K562 (cell line): ENCODE results near the gene ZCCHC14. TPM values are rescaled to one million over a fixed set of nuclear protein-coding genes. Genes with fewer than 3 reads are reported as not detected.

Experiments used
- ATAC-seq: fragments of 200-7000 bp; cut with Tn5 transposase; 3 replicates; pipeline ENCODE4 v1.9.1; 2020; ENCODE audit warnings: moderate library complexity
- BruUV-seq: library from RNA; stranded (reverse); fragments of 400-500 nt; replicated peaks from 2 replicates; lab custom pipeline; 2021; lab: Mats Ljungman, UMichigan
- CTCF ChIA-PET: fragments of 300-600 bp; formaldehyde crosslinking; extraction: SDS; loops from one replicate; lab custom pipeline; 2021; ENCODE audit warnings: low intra/inter-chr PET ratio; lab: Yijun Ruan, JAX
- POLR2A ChIA-PET: fragments of 300-600, 350-650 bp; sonication (Branson Sonifier 250); formaldehyde crosslinking; extraction: SDS; loops from one replicate; lab custom pipeline; 2021; ENCODE audit warnings: antibody characterized with exemption, inconsistent platforms; lab: Yijun Ruan, JAX
- DNase-seq, 4 experiments: peaks; one replicate each; pipeline versions ENCODE4 v3.0.0 to v3.0.0-alpha.2; 2011 to 2018; ENCODE audit warnings: low spot score in 3 of 4, mixed read lengths in 3 of 4; ENCODE audit errors: extremely low read depth in 1 of 4
- FAIRE-seq: peaks from 2 replicates; lab custom pipeline; 2011; peaks lifted over from hg19 to GRCh38; lab: Jason Lieb, UNC
- H2AFZ ChIP-seq: 2 replicates; pipeline ENCODE4 v1.6.0; 2011; ENCODE audit warnings: low read depth, low read length, control low read depth, inconsistent platforms
- H3K27ac ChIP-seq: fragments of 200-600 bp; 3 replicates; pipeline ENCODE4 v1.8.0; 2011; ENCODE audit warnings: low read depth, mild to moderate bottlenecking, control low read depth, inconsistent platforms, low read length, moderate library complexity, mixed read lengths; ENCODE audit errors: extremely low read depth
- H3K27me3 ChIP-seq, 2 experiments: fragments of 300-600 bp in 1 of 2; 2 replicates in 1 of 2; 3 replicates in 1 of 2; pipeline versions ENCODE4 v1.6.0 to v1.8.0; 2011; ENCODE audit warnings: inconsistent platforms in 2 of 2, low read length in 2 of 2, mild to moderate bottlenecking in 1 of 2, mixed read lengths in 1 of 2, moderate library complexity in 1 of 2; ENCODE audit not compliant: control insufficient read depth in 2 of 2, insufficient read depth in 2 of 2
- H3K36me3 ChIP-seq: fragments of 300-600 bp; 3 replicates; pipeline ENCODE4 v1.8.0; 2011; ENCODE audit warnings: mild to moderate bottlenecking, low read length, inconsistent platforms; ENCODE audit not compliant: control insufficient read depth, insufficient read depth
- H3K4me1 ChIP-seq, 2 experiments: fragments of 200-600 bp in 1 of 2; replicated peaks in 1 of 2; 2 replicates in 1 of 2; 3 replicates in 1 of 2; pipeline versions ENCODE4 v1.5.1 to v1.8.0; 2011; ENCODE audit warnings: inconsistent platforms in 2 of 2, low read length in 2 of 2, mild to moderate bottlenecking in 1 of 2, mixed read lengths in 1 of 2, moderate library complexity in 1 of 2; ENCODE audit not compliant: control insufficient read depth in 2 of 2, insufficient read depth in 2 of 2
- H3K4me2 ChIP-seq: 2 replicates; pipeline ENCODE4 v1.6.1; 2011; ENCODE audit warnings: low read length, control low read depth, inconsistent platforms, mixed read lengths; ENCODE audit not compliant: insufficient read depth
- H3K4me3 ChIP-seq: fragments of 200-600 bp; sonication (generic), shearing (Covaris generic); 2 replicates; pipeline ENCODE4 v1.5.1; 2016; ENCODE audit warnings: control low read depth, inconsistent platforms
- H3K79me2 ChIP-seq: fragments of 200-600 bp; 3 replicates; pipeline ENCODE4 v1.8.0; 2011; ENCODE audit warnings: low read length, inconsistent platforms; ENCODE audit not compliant: control insufficient read depth, insufficient read depth
- H3K9ac ChIP-seq, 2 experiments: 2 replicates each; pipeline versions ENCODE4 v1.6.0 to v1.6.1; 2011; ENCODE audit warnings: low read depth in 2 of 2, low read length in 2 of 2, control low read depth in 1 of 2, inconsistent platforms in 1 of 2, mild to moderate bottlenecking in 1 of 2, mixed read lengths in 1 of 2; ENCODE audit not compliant: insufficient read depth in 1 of 2
- H3K9me1 ChIP-seq: one replicate; pipeline ENCODE4 v1.6.0; 2011; ENCODE audit warnings: inconsistent platforms, mild to moderate bottlenecking, low read length, moderate library complexity; ENCODE audit not compliant: control insufficient read depth, insufficient read depth
- H3K9me3 ChIP-seq: replicated peaks from 2 replicates; pipeline ENCODE4 v1.5.1; 2011; ENCODE audit warnings: low read depth, low read length, inconsistent platforms; ENCODE audit not compliant: control insufficient read depth, insufficient read depth
- H4K20me1 ChIP-seq: replicated peaks from 2 replicates; pipeline ENCODE4 v1.6.1; 2011; ENCODE audit warnings: low read length, inconsistent platforms, mixed read lengths; ENCODE audit not compliant: control insufficient read depth, insufficient read depth
- ARNT ChIP-seq, 2 experiments: fragments of 450-650 bp; IDR thresholded peaks; 2 replicates each; pipeline ENCODE4 v1.6.1; 2016; ENCODE audit warnings: mild to moderate bottlenecking in 1 of 2
- BMI1 ChIP-seq: fragments of 150-350 bp; IDR thresholded peaks from 2 replicates; pipeline ENCODE4 v1.6.1; 2014; ENCODE audit warnings: low read length
- CAMTA2 ChIP-seq: fragments of 250-450 bp; sonication (Bioruptor Pico); conservative IDR thresholded peaks from 2 replicates; pipeline ENCODE4 v1.5.1; 2022
- FOXJ3 ChIP-seq: sonication (generic); formaldehyde crosslinking; IDR thresholded peaks from 2 replicates; pipeline ENCODE4 v1.4.0; 2020; ENCODE audit warnings: mild to moderate bottlenecking, missing genetic modification reagents
- JUN ChIP-seq, 2 experiments: sonication (generic) in 1 of 2; formaldehyde crosslinking in 1 of 2; IDR thresholded peaks; 2 replicates each; pipeline versions ENCODE4 v1.6.1 to v1.8.0; 2012 to 2022; ENCODE audit warnings: borderline replicate concordance in 2 of 2, mild to moderate bottlenecking in 2 of 2, improper control_type of control experiment in 1 of 2, low read depth in 1 of 2, low read length in 1 of 2, missing genetic modification reagents in 1 of 2
- MCM3 ChIP-seq: fragments of 450-650 bp; IDR thresholded peaks from 2 replicates; pipeline ENCODE4 v1.6.1; 2016
- PRDM10 ChIP-seq: fragments of 450-650 bp; IDR thresholded peaks from 2 replicates; pipeline ENCODE4 v1.6.1; 2018; ENCODE audit not compliant: partially characterized antibody
- PYGO2 ChIP-seq: fragments of 450-650 bp; IDR thresholded peaks from 2 replicates; pipeline ENCODE4 v1.6.1; 2016; ENCODE audit warnings: mild to moderate bottlenecking, missing genetic modification characterization, moderate library complexity, missing compliant biosample characterization
- RAD51 ChIP-seq: fragments of 450-650 bp; IDR thresholded peaks from 2 replicates; pipeline ENCODE4 v1.7.1; 2016; ENCODE audit warnings: low read depth, mild to moderate bottlenecking, borderline replicate concordance
- RB1 ChIP-seq: fragments of 450-650 bp; IDR thresholded peaks from 2 replicates; pipeline ENCODE4 v1.6.1; 2017; ENCODE audit warnings: low read depth, mild to moderate bottlenecking
- SNIP1 ChIP-seq: fragments of 450-650 bp; IDR thresholded peaks from 2 replicates; pipeline ENCODE4 v1.7.1; 2017; ENCODE audit warnings: low read depth, mild to moderate bottlenecking
- SNRNP70 ChIP-seq: fragments of 200-400 bp; formaldehyde crosslinking; optimal IDR thresholded peaks from 2 replicates; pipeline ENCODE3; 2017; ENCODE audit warnings: low read depth, low read length
- ZC3H8 ChIP-seq: fragments of 450-650 bp; IDR thresholded peaks from 2 replicates; pipeline ENCODE4 v1.6.1; 2017
- ZNF561 ChIP-seq: fragments of 450-650 bp; formaldehyde crosslinking; conservative IDR thresholded peaks from 2 replicates; pipeline ENCODE4 v1.4.0; 2020; ENCODE audit warnings: mild to moderate bottlenecking, moderate library complexity
- ZNF592 ChIP-seq: fragments of 450-650 bp; IDR thresholded peaks from 2 replicates; pipeline ENCODE4 v1.6.1; 2017; ENCODE audit warnings: antibody characterized with exemption, mild to moderate bottlenecking
- ZZZ3 ChIP-seq: fragments of 450-650 bp; IDR thresholded peaks from 2 replicates; pipeline ENCODE4 v1.6.1; 2016; ENCODE audit warnings: antibody characterized with exemption, mild to moderate bottlenecking, moderate library complexity
- WGBS: fragments of 100-300 bp; shearing (Covaris generic); methylation state at CpG from one replicate; pipeline ENCODE4 v1.1.6; 2016; ENCODE audit warnings: low coverage, mixed read lengths; ENCODE audit not compliant: insufficient coverage; ENCODE audit errors: missing lambda C conversion rate; 5-methylcytosine and 5-hydroxymethylcytosine counted together
- in situ Hi-C: fragments of 300-500 bp; cut with MboI; formaldehyde crosslinking; loops from 4 replicates; pipeline ENCODE4 v1.15.0; 2018; ENCODE audit warnings: inconsistent platforms, mixed read lengths
- intact Hi-C: fragments of 100-400 bp; cut with micrococcal nuclease; formaldehyde crosslinking; loops from 2 replicates; pipeline ENCODE4 v1.14.2; 2022
- polyA plus RNA-seq, 8 experiments: library from polyadenylated mRNA; depleted of rRNA in 4 of 8; stranded (reverse) in 5 of 8; unstranded in 3 of 8; fragments of >200 nt; fragmentation: Nextera tagmentation in 2 of 8; fragmentation: Illumina TruSeq in 1 of 8; extraction: Ambion mirVana in 2 of 8; extraction: Trizol in 1 of 8; gene quantifications; 2 replicates each; pipeline versions ENCODE4 v1.2.1 to v1.2.3, GENCODE V29; 2011 to 2014; ENCODE audit warnings: inconsistent platforms in 1 of 8, missing spikeins in 1 of 8
- total RNA-seq, 7 experiments: library from RNA; depleted of rRNA in 6 of 7; stranded (reverse); fragments of >200 nt in 6 of 7; fragmentation: Illumina TruSeq in 2 of 7; extraction: Trizol in 2 of 7; gene quantifications; 2 replicates each; pipeline versions ENCODE4 v1.2.1 to v1.2.3, GENCODE V29; 2011 to 2021; ENCODE audit warnings: low replicate concordance in 1 of 7

Gene ZCCHC14
- total and polyA plus RNA-seq, 9 of the 15 experiments (the other 6 are each of a cell fraction or from before 2014, with no cell fraction given): 1.5 to 12.4 (median 2.9) TPM

GRCh38 chr16:87507351-87508069 is 14.7 kb upstream of the ZCCHC14 start:
- Histone ChIP-seq H3K4me1 (no peaks in the 10 kb centered on the region), H3K36me3 (no peaks in the 10 kb centered on the region), H3K27ac (no peak overlapping the region), H4K20me1 (peaks cover 2% of the 10 kb centered on the region; the same call in 1 of the 2 replicates), H3K27me3 (peaks cover 21 to 32% of the 10 kb centered on the region in 2 experiments), H3K9ac (no peak overlapping the region), H3K4me2 (no peak overlapping the region), H2AFZ (no peak overlapping the region), H3K9me3 (no peaks in the 10 kb centered on the region), H3K4me3 (no peak overlapping the region), H3K79me2 (no peaks in the 10 kb centered on the region), H3K9me1 (no peaks in the 10 kb centered on the region)
- in situ Hi-C loops (no loop called here), intact Hi-C loops (no loop called here)
- TF ChIP-seq RB1 (no peak), ZZZ3 (no peak), JUN (IDR thresholded peaks at IDR 0.05; ENCODE audit: borderline replicate concordance, low read depth, low read length) (no peak), JUN (CRISPR knock-in tag; IDR thresholded peaks at IDR 0.05; ENCODE audit: borderline replicate concordance) (no peak), CAMTA2 (CRISPR knock-in tag) (no peak), SNIP1 (no peak), PRDM10 (no peak), ZNF561 (CRISPR knock-in tag) (no peak), ZNF592 (no peak), FOXJ3 (no peak), RAD51 (no peak), ARNT (IDR thresholded peaks at IDR 0.05) (no peak), ZC3H8 (no peak), PYGO2 (no peak), BMI1 (no peak), MCM3 (no peak), SNRNP70 (no peak)
- CTCF ChIA-PET: no interaction called here
- BruUV-seq: no TSS peak
- peak in 1 of 4 experiments; percentile 13 for DNase-seq
- WGBS: 9% methylated on average over 23 of the region's 25 CpGs
- no peak for FAIRE-seq
- peak; percentile 48; the same call in 2 of the 3 replicates for ATAC-seq
- POLR2A ChIA-PET: no interaction called here
